GM12891 (cell line): ENCODE results near the gene SPTBN5.

Experiments
- PAX5 ChIP-seq: IDR thresholded peaks from 2 replicates; pipeline ENCODE4 v1.6.1; 2011; ENCODE audit warnings: low read length, moderate library complexity, mild to moderate bottlenecking; ENCODE audit not compliant: insufficient read depth, severe bottlenecking
- POLR2A ChIP-seq: IDR thresholded peaks from 2 replicates; pipeline ENCODE4 v1.6.1; 2011; ENCODE audit warnings: low read depth, low read length, control low read depth
- POLR2AphosphoS5 ChIP-seq: IDR thresholded peaks from 2 replicates; pipeline ENCODE4 v1.6.1; 2011; ENCODE audit warnings: low read depth, low read length, control low read depth
- POU2F2 ChIP-seq: IDR thresholded peaks from 2 replicates; pipeline ENCODE4 v1.6.1; 2011; ENCODE audit warnings: low read depth, mild to moderate bottlenecking, control low read depth, low read length, moderate library complexity
- SPI1 ChIP-seq: IDR thresholded peaks from 2 replicates; pipeline ENCODE4 v1.6.1; 2011; ENCODE audit warnings: low read depth, low read length, control low read depth
- TAF1 ChIP-seq: IDR thresholded peaks from 2 replicates; pipeline ENCODE4 v1.6.1; 2011; ENCODE audit warnings: low read depth, low read length, control low read depth

GRCh38 chr15:41879321-41879845, 14.5 kb downstream of the SPTBN5 start:
- TF ChIP-seq POLR2AphosphoS5 (no peak), POLR2A (no peak), SPI1 (no peak), PAX5 (no peak), POU2F2 (no peak), TAF1 (no peak)
